DMS114 treated with DMSO at 0.1 percent for 48 hours (cell line): ENCODE measurements around the gene C6orf15.
"Not testable (repeated sequence)": the region's sequence is repeated elsewhere in the genome, so short reads cannot be mapped to it uniquely, and the experiment has no call there.

Source experiments
- DNase-seq: peaks from one replicate; lab custom pipeline; 2025; ENCODE audit not compliant: unreplicated experiment; lab: John Stamatoyannopoulos, UW

Gene C6orf15

GRCh38 chr6:31070711-31071197 is 41.6 kb downstream of the C6orf15 start:
- peak; percentile 79 for DNase-seq

GRCh38 chr6:31068669-31069340 is 43.6 kb downstream of the C6orf15 start:
- DNase-seq, result peak; percentile 45

- DNase-seq, result not testable (repeated sequence)
These were observed 44.3 kb downstream of the C6orf15 start for GRCh38 chr6:31067891-31068668.

- not testable (repeated sequence) for DNase-seq
These were observed 45.3 kb downstream of the C6orf15 start for GRCh38 chr6:31067028-31067427.

- DNase-seq, result no peak
These were observed 46.8 kb downstream of the C6orf15 start for GRCh38 chr6:31065556-31065955.

- no peak for DNase-seq
These were observed 48.4 kb downstream of the C6orf15 start for GRCh38 chr6:31063906-31064435.
